HCEC 1CT (cell line): Measurements from ENCODE around the gene TUFT1.

ENCODE experiments used
- DNase-seq: peaks from one replicate; pipeline ENCODE4 v3.0.0-alpha.2; 2017

The TUFT1 gene

DNA sequence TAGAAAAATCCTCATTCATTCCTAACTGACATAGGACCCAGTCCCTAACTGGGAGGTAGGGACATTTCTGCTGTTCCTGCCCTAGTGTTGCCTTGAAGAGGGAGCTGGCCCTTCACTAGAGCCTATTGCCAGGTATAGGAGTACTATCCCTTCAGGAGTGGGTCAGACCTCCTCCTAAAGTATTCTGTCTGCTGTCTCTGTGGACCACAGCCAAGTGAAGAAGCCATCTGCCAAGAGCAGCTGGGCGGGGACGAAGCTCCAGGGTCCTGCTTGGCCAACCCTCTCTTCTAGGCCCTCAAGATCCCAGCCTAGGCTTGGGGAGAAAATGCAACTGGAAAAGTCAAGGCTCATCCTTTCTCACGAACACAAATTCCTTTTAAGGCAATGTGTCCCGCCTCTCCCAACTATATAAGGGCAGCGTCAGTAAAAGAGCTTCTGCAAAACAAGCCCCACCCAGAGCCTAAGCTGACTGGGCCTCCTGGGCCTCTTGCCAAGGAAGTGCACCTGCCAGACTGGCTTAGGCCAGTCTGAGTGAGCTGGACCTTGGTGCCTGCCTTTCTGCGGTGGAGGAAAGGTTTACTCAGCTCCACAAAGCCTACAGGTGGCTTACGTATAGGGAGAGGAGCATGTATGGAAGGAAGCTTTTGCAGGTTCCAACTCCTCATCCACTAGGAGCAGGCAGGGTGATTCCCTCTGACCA, 638 bp upstream of the TUFT1 start:
- peak; percentile 97 for DNase-seq

DNA sequence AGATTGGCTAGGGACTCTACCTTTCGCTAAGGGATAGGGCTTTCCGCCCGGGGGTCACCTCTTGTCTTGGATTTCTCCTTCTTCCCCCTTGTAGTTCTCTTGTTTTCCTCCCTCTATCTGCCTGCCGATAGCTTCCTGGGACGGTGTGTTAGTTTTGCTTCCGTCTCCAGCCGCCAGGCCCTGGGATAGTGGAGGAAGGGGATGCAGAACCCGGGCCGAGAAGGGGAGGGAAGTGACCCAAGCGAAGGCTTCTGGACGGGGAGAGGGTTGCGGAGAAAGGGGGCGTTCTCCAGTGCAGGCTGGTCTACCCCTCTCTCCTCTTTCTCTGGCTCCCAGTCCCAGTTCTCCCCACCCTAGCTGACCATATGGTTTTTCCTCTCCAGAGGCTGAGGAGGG, 871 bp downstream of the TUFT1 start:
- no peak for DNase-seq

DNA sequence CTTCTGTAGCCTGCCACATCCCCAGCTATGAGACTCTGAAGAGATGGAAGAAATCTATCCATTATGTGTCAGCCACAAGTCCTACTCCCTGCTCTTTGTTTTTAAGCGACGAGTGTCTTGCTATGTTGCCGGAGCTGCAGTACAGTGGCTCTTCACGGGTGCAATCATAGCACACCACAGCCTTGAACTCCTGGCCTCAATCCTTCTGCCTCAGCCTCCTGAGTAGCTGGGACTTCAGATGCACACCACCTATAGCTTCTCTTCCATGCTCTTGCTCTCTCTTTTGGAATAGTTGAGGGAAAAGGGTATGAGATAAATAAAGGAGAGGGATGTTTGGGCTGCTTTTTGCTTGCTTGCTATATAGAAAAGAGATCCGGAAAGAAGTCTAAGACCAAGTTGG, 1.6 kb downstream of the TUFT1 start:
- no peak for DNase-seq

- peak; percentile 91 for DNase-seq
Observed at GRCh38 chr1:151542710-151543129, 2.6 kb downstream of the TUFT1 start.

GRCh38 chr1:151545542-151545941, 5.4 kb downstream of the TUFT1 start:
- no peak for DNase-seq

- DNase-seq: peak; percentile 11
Observed at GRCh38 chr1:151546011-151546925, 6.2 kb downstream of the TUFT1 start.

DNA sequence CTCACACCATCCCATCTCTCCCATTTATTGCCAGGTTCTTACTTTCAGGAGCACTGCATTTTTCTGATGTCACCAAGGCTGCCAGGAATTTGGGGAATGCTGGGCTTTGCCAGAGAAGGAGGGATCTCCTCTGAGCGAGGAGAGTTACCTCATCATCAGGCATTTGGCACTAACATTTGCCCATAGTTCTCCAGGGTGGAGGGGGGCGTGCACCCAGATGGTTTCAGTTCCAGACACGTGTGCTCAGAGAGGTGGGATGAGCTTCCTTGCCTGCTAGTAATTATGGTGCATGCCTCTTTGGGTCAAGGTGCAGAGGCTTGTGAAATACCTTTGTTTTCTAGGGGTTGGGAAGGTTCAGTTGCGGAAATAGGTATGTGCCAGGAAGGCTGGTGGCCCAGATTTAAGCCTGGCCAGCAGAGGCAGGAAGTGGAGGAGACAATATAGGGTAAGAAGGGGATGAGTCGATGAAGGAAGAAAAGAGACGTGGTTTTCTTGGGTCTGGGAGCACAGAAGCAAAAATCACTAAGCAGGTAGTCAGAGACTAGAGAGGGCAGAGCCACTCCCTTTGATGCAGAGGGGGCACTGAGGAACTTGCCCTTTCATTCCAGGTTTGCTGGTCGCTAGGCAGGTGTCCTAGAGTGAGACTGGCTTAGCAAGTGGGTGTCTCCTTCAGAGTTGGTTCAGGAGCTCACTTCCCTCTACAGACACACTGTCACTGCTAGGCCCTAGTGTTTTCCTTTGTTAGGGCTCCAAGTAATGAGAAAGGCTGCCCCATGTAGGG, 7.2 kb downstream of the TUFT1 start:
- peak; percentile 87 for DNase-seq

- no peak for DNase-seq
Observed at GRCh38 chr1:151547900-151548230, 7.8 kb downstream of the TUFT1 start.

- DNase-seq: peak; percentile 29
Observed at GRCh38 chr1:151549199-151549598, 9.1 kb downstream of the TUFT1 start.

- peak; percentile 74 for DNase-seq
Observed at GRCh38 chr1:151553659-151554058, 13.6 kb downstream of the TUFT1 start.

GRCh38 chr1:151556052-151556451, 15.9 kb downstream of the TUFT1 start:
- no peak for DNase-seq

DNA sequence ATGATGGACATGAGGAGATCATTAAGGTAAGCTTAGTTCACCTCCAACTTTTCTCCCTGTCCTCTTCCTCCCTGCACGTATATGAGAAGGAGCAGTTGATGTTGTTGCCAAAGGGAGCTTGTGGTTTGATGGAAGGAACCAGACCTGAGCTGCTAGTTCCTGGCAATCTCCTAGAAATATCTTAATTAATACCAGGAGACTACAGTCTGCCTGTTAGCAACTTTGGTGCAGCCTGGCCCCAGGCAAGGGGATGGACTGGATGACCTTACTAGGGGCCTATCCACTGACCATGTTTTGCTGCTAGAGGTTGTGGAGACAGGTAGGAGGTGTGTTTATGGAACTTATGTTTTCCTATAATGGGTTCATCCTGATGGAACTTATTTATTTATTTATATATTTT, 22.6 kb downstream of the TUFT1 start:
- DNase-seq: no peak

DNA sequence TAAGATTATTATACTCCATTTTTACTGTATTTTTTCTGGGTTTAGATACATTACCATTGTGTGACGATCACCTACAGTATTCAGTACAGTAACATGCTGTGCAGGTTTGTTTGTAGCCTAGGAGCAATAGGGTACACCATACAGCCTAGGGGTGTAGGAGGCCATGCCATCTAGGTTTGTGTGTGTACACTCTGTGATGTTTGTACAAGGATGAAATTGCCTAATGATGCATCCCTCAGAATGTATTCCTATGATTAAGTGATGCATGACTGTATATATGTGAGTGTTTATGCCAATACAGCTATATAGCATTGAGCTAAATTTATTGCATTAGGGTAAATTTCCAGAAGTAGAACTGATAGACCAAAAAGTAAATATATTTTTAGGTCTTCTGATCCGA, 23.3 kb downstream of the TUFT1 start:
- no peak for DNase-seq

- no peak for DNase-seq
Observed at GRCh38 chr1:151565502-151566189, 25.5 kb downstream of the TUFT1 start.

DNA sequence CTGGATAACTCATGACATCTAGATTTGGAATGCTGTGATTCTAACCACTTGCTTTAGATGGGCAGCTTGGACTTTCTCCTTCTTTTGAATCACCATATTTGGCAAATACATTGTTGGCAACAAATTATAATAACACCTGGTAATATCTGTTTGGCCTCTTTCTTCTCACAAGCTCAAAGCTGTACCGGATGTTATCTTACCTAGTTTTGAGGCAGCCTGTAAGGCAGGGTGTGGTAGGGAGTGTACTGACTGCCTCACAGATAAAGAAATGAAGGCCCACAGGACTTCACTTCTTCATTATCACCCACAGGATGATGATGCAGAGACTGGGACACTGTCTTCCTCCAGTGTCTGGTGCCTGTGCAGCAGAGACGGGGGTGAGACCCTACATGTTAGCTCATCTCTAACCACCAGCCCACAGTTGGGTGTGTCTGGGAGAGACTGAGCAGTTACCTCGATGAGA, 28.5 kb downstream of the TUFT1 start:
- DNase-seq: no peak

DNA sequence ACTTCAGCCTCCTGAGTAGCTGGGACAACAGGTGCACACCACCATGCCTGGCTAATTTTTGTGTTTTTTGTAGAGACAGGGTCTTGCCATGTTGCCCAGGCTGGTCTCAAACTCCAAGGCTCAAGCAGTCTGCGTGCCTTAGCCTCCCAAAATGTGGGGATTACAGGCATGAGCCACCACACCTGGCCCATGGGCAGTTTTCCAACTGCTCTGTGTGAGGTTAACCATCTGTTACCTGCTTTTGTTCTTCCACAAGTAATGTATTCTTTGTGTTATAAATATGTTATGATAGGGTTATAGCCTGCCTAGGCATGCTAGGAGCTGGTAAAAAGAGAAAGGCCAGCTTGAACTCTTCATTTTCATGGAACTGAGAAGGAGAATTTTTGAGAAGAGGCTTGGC, 30.7 kb downstream of the TUFT1 start:
- DNase-seq: no peak

DNA sequence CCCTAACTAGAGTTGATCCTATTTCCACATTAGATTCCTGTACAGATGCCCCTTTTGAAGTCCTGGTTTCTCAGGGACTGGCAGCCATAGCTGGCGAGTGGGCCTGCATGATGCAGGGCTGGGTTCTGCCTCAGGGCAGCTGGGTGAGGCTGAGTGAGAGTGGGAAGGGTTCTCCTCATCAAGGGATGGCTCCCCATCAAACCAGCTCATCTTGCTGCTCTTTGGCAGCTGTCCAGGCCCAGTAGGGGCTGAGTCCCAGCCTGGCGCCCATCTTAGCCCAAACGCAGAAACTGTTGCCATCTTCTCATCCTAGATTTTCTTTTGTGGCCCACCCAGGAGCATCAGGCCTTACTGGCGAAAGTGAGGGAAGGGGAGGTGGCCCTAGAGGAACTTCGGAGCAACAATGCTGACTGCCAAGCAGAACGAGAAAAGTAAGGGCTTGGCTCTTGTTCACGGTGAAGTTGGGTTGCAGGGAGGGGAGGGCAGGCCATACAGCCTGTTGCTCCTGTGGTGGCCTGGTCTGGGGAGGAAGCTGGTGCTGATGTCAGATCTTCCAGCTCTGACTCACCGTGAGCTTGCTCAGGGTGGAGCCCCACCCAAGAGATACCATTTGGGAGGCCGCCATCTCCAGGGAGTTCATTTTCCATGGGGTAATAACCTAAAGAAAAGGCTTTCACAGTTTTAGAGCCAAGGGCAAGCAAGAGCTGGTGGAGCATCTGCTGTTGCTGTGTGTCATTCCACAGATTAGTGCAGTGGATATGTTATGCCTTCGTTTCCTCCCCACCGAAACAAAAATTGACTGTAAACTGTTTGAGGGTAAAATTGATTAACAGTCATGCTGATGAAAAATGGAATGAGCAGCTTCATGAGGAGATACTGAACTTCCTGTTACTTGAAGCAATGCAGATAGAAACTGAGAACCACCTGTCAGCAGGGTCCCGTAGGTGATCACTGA, 34.7 kb downstream of the TUFT1 start:
- peak; percentile 78 for DNase-seq

DNA sequence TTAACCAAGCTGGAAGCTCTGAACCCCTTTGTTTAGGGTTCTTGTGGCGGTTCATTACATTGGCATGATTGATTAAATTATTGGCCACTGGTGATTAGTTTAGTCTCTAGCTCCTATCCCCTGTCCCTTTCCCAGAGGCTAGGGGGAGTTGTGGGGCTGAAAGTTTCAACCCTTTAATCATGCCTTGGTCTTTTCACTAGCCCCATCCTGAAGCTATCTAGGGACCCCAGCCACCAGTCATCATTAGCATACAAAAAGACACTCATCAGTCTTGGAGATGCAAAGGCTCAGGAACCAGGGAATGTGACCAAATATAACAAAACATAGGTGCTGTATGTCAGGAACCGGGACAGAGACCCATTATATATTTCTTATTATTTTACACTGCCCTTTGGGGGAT, 37.1 kb downstream of the TUFT1 start:
- no peak for DNase-seq

DNA sequence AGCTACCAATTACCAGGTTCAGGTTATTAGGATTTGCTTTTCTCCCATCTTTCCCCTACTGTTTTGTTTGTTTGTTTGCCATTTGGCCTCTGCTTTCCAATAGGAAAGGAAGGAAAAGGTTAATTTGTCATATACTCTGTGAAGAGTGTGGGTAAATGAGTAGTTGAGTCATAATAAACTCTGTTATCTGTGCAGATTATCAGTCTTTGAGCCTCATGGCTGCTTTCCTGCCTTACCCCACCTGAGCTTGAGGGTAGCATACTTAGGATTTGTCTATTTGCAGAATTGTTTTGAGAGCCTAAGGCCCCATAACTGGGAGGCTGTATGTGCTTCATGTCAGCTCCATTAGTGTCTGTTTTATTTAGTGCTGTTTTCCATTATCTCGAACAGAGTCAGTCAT, 38.8 kb downstream of the TUFT1 start:
- DNase-seq: no peak

DNA sequence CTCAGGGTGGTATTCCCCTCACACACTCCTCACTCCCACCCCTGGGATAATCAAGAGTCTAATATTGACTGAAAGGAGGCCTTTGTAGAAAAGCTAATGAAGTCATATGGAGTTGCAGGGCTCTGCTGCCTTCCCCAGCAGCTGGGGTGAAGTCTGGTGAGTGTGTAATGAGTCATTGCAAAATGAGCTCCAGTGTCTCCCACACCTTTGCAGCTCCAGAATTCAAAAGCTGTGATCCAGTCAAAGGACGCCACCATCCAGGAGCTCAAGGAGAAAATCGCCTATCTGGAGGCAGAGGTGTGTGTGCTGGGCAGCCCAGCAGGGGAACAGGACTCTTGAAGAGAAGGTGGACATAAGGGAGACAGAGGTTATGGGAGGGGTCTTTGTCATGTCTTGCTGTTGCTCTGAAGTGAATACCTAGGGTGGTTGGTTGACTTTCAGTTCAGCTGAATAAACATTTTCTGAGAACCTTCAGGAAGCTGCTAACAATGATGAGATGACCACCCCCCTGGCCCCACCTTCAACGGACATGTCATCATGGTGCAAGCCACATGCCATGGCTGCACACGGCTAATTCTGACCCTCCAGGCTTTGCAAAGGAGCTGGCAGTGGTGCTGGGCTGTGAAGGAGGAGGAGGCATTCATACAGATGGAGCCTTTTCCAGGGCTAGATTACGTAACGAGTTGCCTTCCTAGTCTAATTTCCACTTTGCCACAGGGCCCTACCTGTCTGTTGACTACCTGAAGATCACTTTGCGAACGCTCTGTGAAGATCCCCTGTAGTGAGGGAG, 39.5 kb downstream of the TUFT1 start:
- peak; percentile 74 for DNase-seq

- no peak for DNase-seq
Observed at GRCh38 chr1:151581451-151581850, 41.3 kb downstream of the TUFT1 start.
